Memory B cell (primary cell): Measurements from ENCODE around the gene CAMK1D.
"Not testable (repeated sequence)": the region's sequence is repeated elsewhere in the genome, so short reads cannot be mapped to it uniquely, and the experiment has no call there.

Experiments
- ATAC-seq: fragments of 150-1000 bp; cut with Tn5 transposase; 2 replicates; pipeline ENCODE4 v1.10.0; 2021; ENCODE audit warnings: low read depth, mild to moderate bottlenecking, moderate library complexity
- DNase-seq, 2 donors: peaks; one replicate each; pipeline ENCODE4 v3.0.0; 2022; ENCODE audit warnings: low spot score in 2 of 2
- H3K27ac Mint-ChIP-seq: one replicate; pipeline ENCODE4 v1.8.0; 2022; ENCODE audit warnings: mild to moderate bottlenecking, moderate library complexity, mixed read lengths
- H3K27me3 Mint-ChIP-seq: one replicate; pipeline ENCODE4 v1.8.0; 2022; ENCODE audit warnings: mixed read lengths
- H3K36me3 Mint-ChIP-seq: one replicate; pipeline ENCODE4 v1.8.0; 2022; ENCODE audit warnings: mild to moderate bottlenecking, mixed read lengths
- H3K4me1 Mint-ChIP-seq: one replicate; pipeline ENCODE4 v1.8.0; 2022; ENCODE audit warnings: mixed read lengths
- H3K4me3 Mint-ChIP-seq: one replicate; pipeline ENCODE4 v1.8.0; 2022; ENCODE audit warnings: mild to moderate bottlenecking, moderate library complexity, mixed read lengths
- H3K9me3 Mint-ChIP-seq: one replicate; pipeline ENCODE4 v1.8.0; 2022; ENCODE audit warnings: mixed read lengths

CAMK1D gene

GRCh38 chr10:12728494-12728893 is 379.1 kb downstream of the CAMK1D start:
- Mint-ChIP-seq H3K9me3 (no peaks in the 10 kb centered on the region), H3K27ac (no peak overlapping the region), H3K4me3 (no peak overlapping the region), H3K4me1 (peaks cover 4% of the 10 kb centered on the region), H3K27me3 (no peaks in the 10 kb centered on the region), H3K36me3 (peaks cover 6% of the 10 kb centered on the region)
- ATAC-seq = no peak
- DNase-seq = no peak

- peaks cover 7% of the 10 kb centered on the region for H3K4me1 Mint-ChIP-seq
- no peak overlapping the region for H3K4me3 Mint-ChIP-seq
- H3K27ac Mint-ChIP-seq = no peak overlapping the region
- DNase-seq = no peak
- no peaks in the 10 kb centered on the region for H3K27me3 Mint-ChIP-seq
- ATAC-seq = no peak
- no peaks in the 10 kb centered on the region for H3K9me3 Mint-ChIP-seq
- peaks cover 8% of the 10 kb centered on the region for H3K36me3 Mint-ChIP-seq
Measured at GRCh38 chr10:12729885-12730284, 380.5 kb downstream of the CAMK1D start.

GRCh38 chr10:12730809-12731519 is 381.6 kb downstream of the CAMK1D start:
- Mint-ChIP-seq H3K9me3 (no peaks in the 10 kb centered on the region), H3K4me3 (no peak overlapping the region), H3K27ac (no peak overlapping the region), H3K36me3 (peaks cover 5% of the 10 kb centered on the region), H3K4me1 (peaks cover 9% of the 10 kb centered on the region), H3K27me3 (no peaks in the 10 kb centered on the region)
- DNase-seq (no peak), ATAC-seq (no peak)

- no peaks in the 10 kb centered on the region for H3K27me3 Mint-ChIP-seq
- peaks cover 18% of the 10 kb centered on the region for H3K4me1 Mint-ChIP-seq
- no peak overlapping the region for H3K27ac Mint-ChIP-seq
- ATAC-seq (no peak), DNase-seq (no peak)
- no peak overlapping the region for H3K4me3 Mint-ChIP-seq
- H3K36me3 Mint-ChIP-seq = peaks cover 15% of the 10 kb centered on the region
- H3K9me3 Mint-ChIP-seq = no peaks in the 10 kb centered on the region
Measured at GRCh38 chr10:12733271-12733670, 383.9 kb downstream of the CAMK1D start.

- H3K27ac Mint-ChIP-seq = no peak overlapping the region
- ATAC-seq (no peak), DNase-seq (no peak)
- no peaks in the 10 kb centered on the region for H3K27me3 Mint-ChIP-seq
- H3K36me3 Mint-ChIP-seq = peaks cover 15% of the 10 kb centered on the region
- no peaks in the 10 kb centered on the region for H3K9me3 Mint-ChIP-seq
- H3K4me3 Mint-ChIP-seq = no peak overlapping the region
- H3K4me1 Mint-ChIP-seq = peaks cover 16% of the 10 kb centered on the region
Measured at GRCh38 chr10:12735843-12736462, 386.6 kb downstream of the CAMK1D start.

GRCh38 chr10:12740813-12741212 is 391.5 kb downstream of the CAMK1D start:
- H3K27ac Mint-ChIP-seq = peak overlapping the region; percentile 95
- no peaks in the 10 kb centered on the region for H3K27me3 Mint-ChIP-seq
- DNase-seq (no peak), ATAC-seq (no peak)
- peaks cover 21% of the 10 kb centered on the region for H3K36me3 Mint-ChIP-seq
- H3K4me1 Mint-ChIP-seq = peaks cover 31% of the 10 kb centered on the region
- no peaks in the 10 kb centered on the region for H3K9me3 Mint-ChIP-seq
- H3K4me3 Mint-ChIP-seq = no peak overlapping the region

GRCh38 chr10:12741360-12741804 is 392.0 kb downstream of the CAMK1D start:
- no peaks in the 10 kb centered on the region for H3K9me3 Mint-ChIP-seq
- DNase-seq = no peak
- peaks cover 22% of the 10 kb centered on the region for H3K36me3 Mint-ChIP-seq
- no peaks in the 10 kb centered on the region for H3K27me3 Mint-ChIP-seq
- peak overlapping the region; percentile 95 for H3K27ac Mint-ChIP-seq
- H3K4me3 Mint-ChIP-seq = peak overlapping the region; percentile 61
- no peak for ATAC-seq
- H3K4me1 Mint-ChIP-seq = peaks cover 32% of the 10 kb centered on the region

GRCh38 chr10:12742771-12743170 is 393.4 kb downstream of the CAMK1D start:
- peak; percentile 97 for ATAC-seq

GRCh38 chr10:12743466-12743865 is 394.1 kb downstream of the CAMK1D start:
- DNase-seq, ATAC-seq, H3K9me3 Mint-ChIP-seq, H3K27me3 Mint-ChIP-seq, H3K4me3 Mint-ChIP-seq: not testable (repeated sequence)
- peaks cover 29% of the 10 kb centered on the region for H3K4me1 Mint-ChIP-seq
- H3K36me3 Mint-ChIP-seq = peaks cover 17% of the 10 kb centered on the region
- H3K27ac Mint-ChIP-seq = peak overlapping the region; percentile 95

More at GRCh38 chr10:12742771-12743170, 393.4 kb downstream of the CAMK1D start:
- peaks cover 26% of the 10 kb centered on the region for H3K4me1 Mint-ChIP-seq
- peak overlapping the region; percentile 95 for H3K27ac Mint-ChIP-seq
- peak overlapping the region; percentile 51 for H3K4me3 Mint-ChIP-seq
- peaks cover 17% of the 10 kb centered on the region for H3K36me3 Mint-ChIP-seq
- no peaks in the 10 kb centered on the region for H3K9me3 Mint-ChIP-seq
- H3K27me3 Mint-ChIP-seq = no peaks in the 10 kb centered on the region
- peak; percentile 34 to 54 for DNase-seq

- Mint-ChIP-seq H3K9me3 (no peaks in the 10 kb centered on the region), H3K36me3 (peaks cover 17% of the 10 kb centered on the region), H3K27ac (peak overlapping the region; percentile 95), H3K4me1 (peaks cover 29% of the 10 kb centered on the region), H3K27me3 (no peaks in the 10 kb centered on the region), H3K4me3 (no peak overlapping the region)
- DNase-seq = no peak
- ATAC-seq = no peak
Measured at GRCh38 chr10:12743941-12744340, 394.6 kb downstream of the CAMK1D start.

GRCh38 chr10:12748186-12748585 is 398.8 kb downstream of the CAMK1D start:
- H3K27me3 Mint-ChIP-seq = no peaks in the 10 kb centered on the region
- peaks cover 12% of the 10 kb centered on the region for H3K4me1 Mint-ChIP-seq
- DNase-seq (no peak), ATAC-seq (no peak)
- H3K36me3 Mint-ChIP-seq = peaks cover 19% of the 10 kb centered on the region
- H3K9me3 Mint-ChIP-seq = no peaks in the 10 kb centered on the region
- H3K4me3 Mint-ChIP-seq = no peak overlapping the region
- peak overlapping the region; percentile 42 for H3K27ac Mint-ChIP-seq

GRCh38 chr10:12749760-12750478 is 400.6 kb downstream of the CAMK1D start:
- no peaks in the 10 kb centered on the region for H3K9me3 Mint-ChIP-seq
- peaks cover 12% of the 10 kb centered on the region for H3K4me1 Mint-ChIP-seq
- H3K4me3 Mint-ChIP-seq = no peak overlapping the region
- no peak overlapping the region for H3K27ac Mint-ChIP-seq
- DNase-seq (no peak), ATAC-seq (no peak)
- H3K36me3 Mint-ChIP-seq = peaks cover 23% of the 10 kb centered on the region
- H3K27me3 Mint-ChIP-seq = no peaks in the 10 kb centered on the region

GRCh38 chr10:12750526-12751201 is 401.3 kb downstream of the CAMK1D start:
- Mint-ChIP-seq H3K36me3 (peaks cover 26% of the 10 kb centered on the region), H3K27ac (no peak overlapping the region), H3K4me1 (peaks cover 12% of the 10 kb centered on the region), H3K27me3 (no peaks in the 10 kb centered on the region), H3K4me3 (no peak overlapping the region), H3K9me3 (no peaks in the 10 kb centered on the region)
- ATAC-seq = no peak
- DNase-seq = no peak

- Mint-ChIP-seq H3K27me3 (no peaks in the 10 kb centered on the region), H3K27ac (peak overlapping the region; percentile 60), H3K36me3 (peaks cover 23% of the 10 kb centered on the region), H3K9me3 (no peaks in the 10 kb centered on the region), H3K4me1 (peaks cover 9% of the 10 kb centered on the region), H3K4me3 (no peak overlapping the region)
- no peak for DNase-seq
- ATAC-seq = no peak
Measured at GRCh38 chr10:12755075-12755474, 405.7 kb downstream of the CAMK1D start.
